GM21367 (cell line): ENCODE measurements around the gene COLEC11.

Source experiments
- ATAC-seq: cut with Tn5 transposase; IDR thresholded peaks from one replicate; pipeline ENCODE4 v1.9.1; 2021; ENCODE audit not compliant: unreplicated experiment

Gene COLEC11

GRCh38 chr2:3670376-3670775 is 75.5 kb downstream of the COLEC11 start:
- no peak for ATAC-seq

- no peak for ATAC-seq
Measured at GRCh38 chr2:3670941-3671340, 76.0 kb downstream of the COLEC11 start.

- no peak for ATAC-seq
Measured at GRCh38 chr2:3672861-3673678, 78.2 kb downstream of the COLEC11 start.

- no peak for ATAC-seq
Measured at GRCh38 chr2:3674066-3674845, 79.3 kb downstream of the COLEC11 start.

- no peak for ATAC-seq
Measured at GRCh38 chr2:3675687-3676086, 80.8 kb downstream of the COLEC11 start.

GRCh38 chr2:3677436-3677835 is 82.5 kb downstream of the COLEC11 start:
- ATAC-seq, result no peak

- ATAC-seq, result no peak
Measured at GRCh38 chr2:3678212-3678611, 83.3 kb downstream of the COLEC11 start.

- ATAC-seq, result no peak
Measured at GRCh38 chr2:3679180-3679579, 84.3 kb downstream of the COLEC11 start.

GRCh38 chr2:3679616-3680393 is 84.9 kb downstream of the COLEC11 start:
- no peak for ATAC-seq

GRCh38 chr2:3680548-3681345 is 85.8 kb downstream of the COLEC11 start:
- ATAC-seq, result no peak

GRCh38 chr2:3681625-3682024 is 86.7 kb downstream of the COLEC11 start:
- no peak for ATAC-seq

- ATAC-seq, result no peak
Measured at GRCh38 chr2:3682811-3683210, 87.9 kb downstream of the COLEC11 start.

GRCh38 chr2:3683748-3684454 is 89.0 kb downstream of the COLEC11 start:
- ATAC-seq, result no peak

- no peak for ATAC-seq
Measured at GRCh38 chr2:3689998-3690748, 95.3 kb downstream of the COLEC11 start.

GRCh38 chr2:3692375-3692774 is 97.5 kb downstream of the COLEC11 start:
- ATAC-seq, result no peak
